HEK293 (cell line): ENCODE data around the gene ELAVL1.
A peak's percentile ranks its signal among the peaks of the same experiment; 100 is the strongest.

Experiments
- MYNN ChIP-seq: fragments of 450-650 bp; formaldehyde crosslinking; IDR thresholded peaks from 2 replicates; pipeline ENCODE4 v1.5.1; 2016; ENCODE audit warnings: missing biosample characterization, missing genetic modification characterization, borderline replicate concordance
- OSR2 ChIP-seq: fragments of 450-650 bp; formaldehyde crosslinking; IDR thresholded peaks from 2 replicates; pipeline ENCODE4 v1.5.1; 2016; ENCODE audit warnings: missing biosample characterization, missing genetic modification characterization
- OVOL3 ChIP-seq: fragments of 450-650 bp; formaldehyde crosslinking; IDR thresholded peaks from 2 replicates; pipeline ENCODE4 v1.5.1; 2016; ENCODE audit warnings: missing biosample characterization, missing genetic modification characterization
- SALL2 ChIP-seq: fragments of 450-650 bp; formaldehyde crosslinking; IDR thresholded peaks from 2 replicates; pipeline ENCODE4 v1.5.0; 2017; ENCODE audit warnings: missing biosample characterization, mild to moderate bottlenecking, missing genetic modification characterization, borderline replicate concordance
- SP2 ChIP-seq: fragments of 450-650 bp; formaldehyde crosslinking; IDR thresholded peaks from 2 replicates; pipeline ENCODE4 v1.5.1; 2016; ENCODE audit warnings: missing biosample characterization, missing genetic modification characterization
- ZBTB1 ChIP-seq: fragments of 450-650 bp; formaldehyde crosslinking; IDR thresholded peaks from 2 replicates; pipeline ENCODE4 v1.5.1; 2016; ENCODE audit warnings: missing biosample characterization, missing genetic modification characterization
- ZBTB11 ChIP-seq: fragments of 450-650 bp; formaldehyde crosslinking; conservative IDR thresholded peaks from 2 replicates; pipeline ENCODE4 v1.5.1; 2016; ENCODE audit warnings: low read depth, missing biosample characterization, missing genetic modification characterization
- ZBTB7A ChIP-seq: fragments of 450-650 bp; formaldehyde crosslinking; IDR thresholded peaks from 2 replicates; pipeline ENCODE4 v1.5.1; 2016; ENCODE audit warnings: low read depth, missing biosample characterization, missing genetic modification characterization
- ZFP69B ChIP-seq: fragments of 450-650 bp; formaldehyde crosslinking; IDR thresholded peaks from 2 replicates; pipeline ENCODE4 v1.5.1; 2016; ENCODE audit warnings: missing biosample characterization, missing genetic modification characterization
- ZNF157 ChIP-seq: fragments of 450-650 bp; formaldehyde crosslinking; IDR thresholded peaks from 2 replicates; pipeline ENCODE4 v1.5.1; 2016; ENCODE audit warnings: missing biosample characterization, missing genetic modification characterization
- ZNF184 ChIP-seq: fragments of 450-650 bp; IDR thresholded peaks from 2 replicates; pipeline ENCODE4 v1.5.1; 2018; ENCODE audit warnings: missing biosample characterization, mild to moderate bottlenecking, missing genetic modification characterization
- ZNF2 ChIP-seq: fragments of 450-650 bp; formaldehyde crosslinking; IDR thresholded peaks from 2 replicates; pipeline ENCODE4 v1.5.1; 2016; ENCODE audit warnings: missing biosample characterization, missing genetic modification characterization
- ZNF202 ChIP-seq: fragments of 450-650 bp; formaldehyde crosslinking; IDR thresholded peaks from 2 replicates; pipeline ENCODE4 v1.5.1; 2016; ENCODE audit warnings: missing biosample characterization, missing genetic modification characterization, borderline replicate concordance
- ZNF24 ChIP-seq: fragments of 450-650 bp; formaldehyde crosslinking; IDR thresholded peaks from 2 replicates; pipeline ENCODE4 v1.5.1; 2016; ENCODE audit warnings: missing biosample characterization, missing genetic modification characterization
- ZNF292 ChIP-seq: fragments of 450-650 bp; formaldehyde crosslinking; IDR thresholded peaks from 2 replicates; pipeline ENCODE4 v1.5.1; 2016; ENCODE audit warnings: low read depth, missing biosample characterization, missing genetic modification characterization, borderline replicate concordance
- ZNF324 ChIP-seq: fragments of 450-650 bp; formaldehyde crosslinking; IDR thresholded peaks from 2 replicates; pipeline ENCODE4 v1.5.1; 2016; ENCODE audit warnings: missing biosample characterization, missing genetic modification characterization
- ZNF341 ChIP-seq: fragments of 450-650 bp; formaldehyde crosslinking; IDR thresholded peaks from 2 replicates; pipeline ENCODE4; 2016; ENCODE audit warnings: low read depth, missing biosample characterization, missing genetic modification characterization
- ZNF416 ChIP-seq: fragments of 450-650 bp; formaldehyde crosslinking; IDR thresholded peaks from 2 replicates; pipeline ENCODE4 v1.5.1; 2016; ENCODE audit warnings: missing biosample characterization, missing genetic modification characterization
- ZNF426 ChIP-seq: fragments of 450-650 bp; formaldehyde crosslinking; IDR thresholded peaks from 2 replicates; pipeline ENCODE4 v1.5.1; 2017; ENCODE audit warnings: missing biosample characterization, missing genetic modification characterization, mild to moderate bottlenecking, inconsistent platforms, moderate library complexity
- ZNF488 ChIP-seq: fragments of 450-650 bp; formaldehyde crosslinking; IDR thresholded peaks from 2 replicates; pipeline ENCODE4 v1.5.1; 2016; ENCODE audit warnings: missing biosample characterization, missing genetic modification characterization
- ZNF585B ChIP-seq: fragments of 450-650 bp; formaldehyde crosslinking; IDR thresholded peaks from 2 replicates; pipeline ENCODE4 v1.5.1; 2016; ENCODE audit warnings: missing biosample characterization, missing genetic modification characterization
- ZNF747 ChIP-seq: fragments of 450-650 bp; formaldehyde crosslinking; IDR thresholded peaks from 2 replicates; pipeline ENCODE4 v1.5.1; 2016; ENCODE audit warnings: missing biosample characterization, missing genetic modification characterization
- ZNF792 ChIP-seq: fragments of 450-650 bp; formaldehyde crosslinking; IDR thresholded peaks from 2 replicates; pipeline ENCODE4 v1.5.1; 2016; ENCODE audit warnings: missing biosample characterization, missing genetic modification characterization
- TF ChIP-seq, protein P1 (sequence below): sonication (generic); formaldehyde crosslinking; IDR thresholded peaks from 2 replicates; pipeline ENCODE4 v1.8.1; 2022; ENCODE audit warnings: mild to moderate bottlenecking, moderate library complexity, missing genetic modification reagents
- TF ChIP-seq, protein P2 (sequence below): fragments of 450-650 bp; formaldehyde crosslinking; IDR thresholded peaks from 2 replicates; pipeline ENCODE4 v1.5.1; 2017; ENCODE audit warnings: missing biosample characterization, missing genetic modification characterization
- TF ChIP-seq, protein P3 (sequence below): fragments of 450-650 bp; formaldehyde crosslinking; IDR thresholded peaks from 2 replicates; pipeline ENCODE4 v1.5.1; 2016; ENCODE audit warnings: missing biosample characterization, missing genetic modification characterization
- TF ChIP-seq, protein P4 (sequence below): fragments of 450-650 bp; formaldehyde crosslinking; IDR thresholded peaks from 2 replicates; pipeline ENCODE4 v1.5.1; 2016; ENCODE audit warnings: missing biosample characterization, missing genetic modification characterization, low read depth
- TF ChIP-seq, protein P5 (sequence below): fragments of 450-650 bp; formaldehyde crosslinking; IDR thresholded peaks from 2 replicates; pipeline ENCODE4; 2016; ENCODE audit warnings: missing biosample characterization, missing genetic modification characterization

The ELAVL1 gene

DNA sequence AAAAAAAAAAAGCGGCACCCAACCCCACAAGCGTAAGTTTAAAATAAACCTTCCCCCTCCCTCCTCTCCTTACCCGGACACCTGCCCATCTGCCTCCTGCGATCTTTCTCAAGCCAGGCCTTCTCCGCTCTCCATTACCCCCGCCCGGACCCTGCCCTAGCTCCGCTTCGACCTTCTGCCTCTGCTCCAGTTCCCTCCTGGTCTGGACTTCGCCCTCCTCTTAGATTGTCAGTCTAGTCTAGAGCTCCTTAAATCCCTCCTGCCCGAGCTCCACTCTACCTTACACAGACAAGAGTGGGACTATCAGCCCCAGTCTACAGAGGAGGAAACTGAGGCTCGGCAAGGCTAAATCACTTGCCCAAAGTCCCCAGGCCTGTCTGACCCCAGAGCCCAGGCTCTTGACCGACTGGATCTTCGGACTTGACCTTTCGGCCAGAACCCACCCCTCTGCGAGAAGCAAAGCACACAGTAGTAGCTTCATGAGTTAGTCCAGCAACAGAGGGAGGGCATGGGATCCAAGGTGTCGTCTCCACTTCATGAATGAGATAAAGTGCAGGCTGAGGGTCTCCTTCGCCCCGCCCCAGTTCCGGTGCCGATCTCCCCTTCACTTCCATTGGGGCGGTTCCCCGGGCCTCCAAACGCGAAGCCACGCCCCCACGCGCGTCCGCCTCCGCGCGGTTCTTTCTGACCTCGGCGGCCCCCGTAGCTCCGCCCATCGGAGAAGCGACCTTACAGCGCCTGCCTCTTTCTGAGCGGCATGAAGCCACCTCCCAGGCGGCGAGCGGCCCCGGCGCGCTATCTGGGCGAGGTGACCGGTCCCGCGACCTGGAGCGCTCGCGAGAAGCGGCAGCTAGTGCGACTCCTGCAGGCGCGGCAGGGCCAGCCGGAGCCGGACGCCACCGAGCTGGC, 85.6 kb downstream of the ELAVL1 start, which contains the start of gene SNAPC2 (continued):
- no peak for TF ChIP-seq ZNF488
- no peak for TF ChIP-seq OVOL3 (tag by site-specific recombination)
- no peak for TF ChIP-seq ZNF184 (tag by site-specific recombination)
- TF ChIP-seq ZNF157: no peak
- no peak for TF ChIP-seq ZNF292 (tag by site-specific recombination)
- no peak for TF ChIP-seq ZNF24 (tag by site-specific recombination)
- TF ChIP-seq ZNF585B (tag by site-specific recombination): no peak
- TF ChIP-seq ZNF202 (tag by site-specific recombination): no peak
- peak; percentile 16; the same call in 1 of the 2 replicates for TF ChIP-seq ZFP69B (tag by site-specific recombination)
- TF ChIP-seq, protein P1, sequence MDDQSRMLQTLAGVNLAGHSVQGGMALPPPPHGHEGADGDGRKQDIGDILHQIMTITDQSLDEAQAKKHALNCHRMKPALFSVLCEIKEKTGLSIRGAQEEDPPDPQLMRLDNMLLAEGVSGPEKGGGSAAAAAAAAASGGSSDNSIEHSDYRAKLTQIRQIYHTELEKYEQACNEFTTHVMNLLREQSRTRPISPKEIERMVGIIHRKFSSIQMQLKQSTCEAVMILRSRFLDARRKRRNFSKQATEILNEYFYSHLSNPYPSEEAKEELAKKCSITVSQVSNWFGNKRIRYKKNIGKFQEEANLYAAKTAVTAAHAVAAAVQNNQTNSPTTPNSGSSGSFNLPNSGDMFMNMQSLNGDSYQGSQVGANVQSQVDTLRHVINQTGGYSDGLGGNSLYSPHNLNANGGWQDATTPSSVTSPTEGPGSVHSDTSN (CRISPR knock-in tag): no peak; the same call in 1 of the 2 replicates
- TF ChIP-seq ZNF416: no peak
- 0 out of 2 replicates have a peak, but pooled peaks have one; percentile 42 for TF ChIP-seq ZNF2 (tag by site-specific recombination)
- no peak for TF ChIP-seq ZNF426 (tag by site-specific recombination)
- 0 out of 2 replicates have a peak, but pooled peaks have one; percentile 7 for TF ChIP-seq ZBTB1 (tag by site-specific recombination)
- TF ChIP-seq ZBTB11 (tag by site-specific recombination): no peak
- TF ChIP-seq, protein P2, sequence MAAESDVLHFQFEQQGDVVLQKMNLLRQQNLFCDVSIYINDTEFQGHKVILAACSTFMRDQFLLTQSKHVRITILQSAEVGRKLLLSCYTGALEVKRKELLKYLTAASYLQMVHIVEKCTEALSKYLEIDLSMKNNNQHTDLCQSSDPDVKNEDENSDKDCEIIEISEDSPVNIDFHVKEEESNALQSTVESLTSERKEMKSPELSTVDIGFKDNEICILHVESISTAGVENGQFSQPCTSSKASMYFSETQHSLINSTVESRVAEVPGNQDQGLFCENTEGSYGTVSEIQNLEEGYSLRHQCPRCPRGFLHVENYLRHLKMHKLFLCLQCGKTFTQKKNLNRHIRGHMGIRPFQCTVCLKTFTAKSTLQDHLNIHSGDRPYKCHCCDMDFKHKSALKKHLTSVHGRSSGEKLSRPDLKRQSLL (tag by site-specific recombination): no peak; the same call in 1 of the 2 replicates
- TF ChIP-seq, protein P3, sequence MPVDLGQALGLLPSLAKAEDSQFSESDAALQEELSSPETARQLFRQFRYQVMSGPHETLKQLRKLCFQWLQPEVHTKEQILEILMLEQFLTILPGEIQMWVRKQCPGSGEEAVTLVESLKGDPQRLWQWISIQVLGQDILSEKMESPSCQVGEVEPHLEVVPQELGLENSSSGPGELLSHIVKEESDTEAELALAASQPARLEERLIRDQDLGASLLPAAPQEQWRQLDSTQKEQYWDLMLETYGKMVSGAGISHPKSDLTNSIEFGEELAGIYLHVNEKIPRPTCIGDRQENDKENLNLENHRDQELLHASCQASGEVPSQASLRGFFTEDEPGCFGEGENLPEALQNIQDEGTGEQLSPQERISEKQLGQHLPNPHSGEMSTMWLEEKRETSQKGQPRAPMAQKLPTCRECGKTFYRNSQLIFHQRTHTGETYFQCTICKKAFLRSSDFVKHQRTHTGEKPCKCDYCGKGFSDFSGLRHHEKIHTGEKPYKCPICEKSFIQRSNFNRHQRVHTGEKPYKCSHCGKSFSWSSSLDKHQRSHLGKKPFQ (tag by site-specific recombination): no peak
- no peak for TF ChIP-seq ZNF747 (tag by site-specific recombination)
- no peak for TF ChIP-seq ZNF792 (tag by site-specific recombination)
- TF ChIP-seq SP2 (tag by site-specific recombination): peak; percentile 79
- TF ChIP-seq OSR2: no peak
- TF ChIP-seq ZNF341 (tag by site-specific recombination): no peak; the same call in 1 of the 2 replicates
- TF ChIP-seq SALL2 (tag by site-specific recombination): no peak
- TF ChIP-seq ZNF324 (tag by site-specific recombination): peak; percentile 77; the same call in 1 of the 2 replicates
- no peak for TF ChIP-seq MYNN (tag by site-specific recombination)
- TF ChIP-seq, protein P4, sequence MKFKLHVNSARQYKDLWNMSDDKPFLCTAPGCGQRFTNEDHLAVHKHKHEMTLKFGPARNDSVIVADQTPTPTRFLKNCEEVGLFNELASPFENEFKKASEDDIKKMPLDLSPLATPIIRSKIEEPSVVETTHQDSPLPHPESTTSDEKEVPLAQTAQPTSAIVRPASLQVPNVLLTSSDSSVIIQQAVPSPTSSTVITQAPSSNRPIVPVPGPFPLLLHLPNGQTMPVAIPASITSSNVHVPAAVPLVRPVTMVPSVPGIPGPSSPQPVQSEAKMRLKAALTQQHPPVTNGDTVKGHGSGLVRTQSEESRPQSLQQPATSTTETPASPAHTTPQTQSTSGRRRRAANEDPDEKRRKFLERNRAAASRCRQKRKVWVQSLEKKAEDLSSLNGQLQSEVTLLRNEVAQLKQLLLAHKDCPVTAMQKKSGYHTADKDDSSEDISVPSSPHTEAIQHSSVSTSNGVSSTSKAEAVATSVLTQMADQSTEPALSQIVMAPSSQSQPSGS (tag by site-specific recombination): no peak
- TF ChIP-seq, protein P5, sequence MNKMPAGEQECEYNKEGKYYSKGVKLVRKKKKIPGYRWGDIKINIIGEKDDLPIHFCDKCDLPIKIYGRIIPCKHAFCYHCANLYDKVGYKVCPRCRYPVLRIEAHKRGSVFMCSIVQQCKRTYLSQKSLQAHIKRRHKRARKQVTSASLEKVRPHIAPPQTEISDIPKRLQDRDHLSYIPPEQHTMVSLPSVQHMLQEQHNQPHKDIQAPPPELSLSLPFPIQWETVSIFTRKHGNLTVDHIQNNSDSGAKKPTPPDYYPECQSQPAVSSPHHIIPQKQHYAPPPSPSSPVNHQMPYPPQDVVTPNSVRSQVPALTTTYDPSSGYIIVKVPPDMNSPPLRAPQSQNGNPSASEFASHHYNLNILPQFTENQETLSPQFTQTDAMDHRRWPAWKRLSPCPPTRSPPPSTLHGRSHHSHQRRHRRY (tag by site-specific recombination): no peak
- TF ChIP-seq ZBTB7A (tag by site-specific recombination): peak; percentile 37; the same call in 1 of the 2 replicates
